SK-N-SH treated with all-trans-retinoic acid at 6 μM for 48 hours (cell line): Measurements from ENCODE around the gene ZNF496.

ENCODE experiments used
- ATAC-seq: fragments of 200-7000 bp; cut with Tn5 transposase; 3 replicates; pipeline ENCODE4 v1.9.1; 2020; ENCODE audit warnings: mild to moderate bottlenecking, moderate library complexity
- ARNTL ChIP-seq: fragments of 450-650 bp; formaldehyde crosslinking; IDR thresholded peaks from 2 replicates; pipeline ENCODE4 v1.5.0; 2020; ENCODE audit warnings: low read depth, mild to moderate bottlenecking, moderate library complexity, borderline replicate concordance
- BACH2 ChIP-seq: fragments of 250-450 bp; sonication (Bioruptor Pico); IDR thresholded peaks from 2 replicates; pipeline ENCODE4 v1.9.0; 2021; ENCODE audit warnings: mild to moderate bottlenecking, borderline replicate concordance
- CREB5 ChIP-seq: fragments of 250-450 bp; sonication (Bioruptor Pico); IDR thresholded peaks from 2 replicates; pipeline ENCODE4 v1.5.1; 2020; ENCODE audit warnings: low read depth, mild to moderate bottlenecking, moderate library complexity
- CSDC2 ChIP-seq: fragments of 250-450 bp; sonication (Bioruptor Pico); IDR thresholded peaks from 2 replicates; pipeline ENCODE4 v1.5.0; 2020; ENCODE audit warnings: mild to moderate bottlenecking, moderate library complexity
- CSRNP3 ChIP-seq: fragments of 250-450 bp; sonication (Bioruptor Pico); IDR thresholded peaks from 2 replicates; pipeline ENCODE4 v1.5.1; 2021; ENCODE audit warnings: mild to moderate bottlenecking, moderate library complexity
- ESRRG ChIP-seq: fragments of 250-450 bp; sonication (Bioruptor Pico); IDR thresholded peaks from 2 replicates; pipeline ENCODE4 v1.6.1; 2021; ENCODE audit warnings: mild to moderate bottlenecking
- ISL1 ChIP-seq: fragments of 250-450 bp; sonication (Bioruptor Pico); IDR thresholded peaks from 2 replicates; pipeline ENCODE4 v2.1.2; 2022; ENCODE audit warnings: mild to moderate bottlenecking, moderate library complexity
- OSR1 ChIP-seq: fragments of 250-450 bp; sonication (Bioruptor Pico); IDR thresholded peaks from 2 replicates; pipeline ENCODE4 v1.8.0; 2022; ENCODE audit warnings: moderate library complexity, mild to moderate bottlenecking, inconsistent platforms
- PATZ1 ChIP-seq: fragments of 250-450 bp; sonication (Bioruptor Pico); IDR thresholded peaks from 2 replicates; pipeline ENCODE4 v1.8.0; 2020; ENCODE audit warnings: mild to moderate bottlenecking, moderate library complexity, borderline replicate concordance
- PPARA ChIP-seq: fragments of 250-450 bp; sonication (Bioruptor Pico); IDR thresholded peaks from 2 replicates; pipeline ENCODE4 v1.5.0; 2020; ENCODE audit warnings: mild to moderate bottlenecking, borderline replicate concordance
- RARB ChIP-seq: fragments of 250-450 bp; sonication (Bioruptor Pico); IDR thresholded peaks from 2 replicates; pipeline ENCODE4 v1.8.0; 2021; ENCODE audit warnings: mild to moderate bottlenecking, moderate library complexity
- TCF4 ChIP-seq: fragments of 250-450 bp; sonication (Bioruptor Pico); IDR thresholded peaks from 2 replicates; pipeline ENCODE4 v1.8.0; 2021; ENCODE audit warnings: mild to moderate bottlenecking, moderate library complexity, borderline replicate concordance
- TOX ChIP-seq: fragments of 250-450 bp; sonication (Bioruptor Pico); IDR thresholded peaks from 2 replicates; pipeline ENCODE4 v1.8.0; 2021; ENCODE audit warnings: mild to moderate bottlenecking, moderate library complexity, borderline replicate concordance
- TSHZ2 ChIP-seq: fragments of 250-450 bp; sonication (Bioruptor Pico); IDR thresholded peaks from 2 replicates; pipeline ENCODE4 v1.5.0; 2020; ENCODE audit warnings: mild to moderate bottlenecking, moderate library complexity
- ZC3H10 ChIP-seq: fragments of 250-450 bp; sonication (Bioruptor Pico); IDR thresholded peaks from 2 replicates; pipeline ENCODE4 v1.5.1; 2021; ENCODE audit warnings: mild to moderate bottlenecking, moderate library complexity
- ZFP3 ChIP-seq: fragments of 250-450 bp; sonication (Bioruptor Pico); IDR thresholded peaks from 2 replicates; pipeline ENCODE4 v1.5.0; 2020; ENCODE audit warnings: mild to moderate bottlenecking, moderate library complexity
- ZFP30 ChIP-seq: fragments of 450-650 bp; formaldehyde crosslinking; IDR thresholded peaks from 2 replicates; pipeline ENCODE4 v1.5.0; 2022; ENCODE audit warnings: mild to moderate bottlenecking, moderate library complexity
- ZNF8 ChIP-seq: fragments of 450-650 bp; formaldehyde crosslinking; IDR thresholded peaks from 2 replicates; pipeline ENCODE4 v1.5.0; 2020; ENCODE audit warnings: mild to moderate bottlenecking, moderate library complexity

The ZNF496 gene

GRCh38 chr1:247337250-247337746, 5.6 kb upstream of the ZNF496 start:
- no peak for TF ChIP-seq PATZ1 (CRISPR knock-in tag)
- no peak for TF ChIP-seq TSHZ2 (CRISPR knock-in tag)
- TF ChIP-seq ISL1 (CRISPR knock-in tag): no peak
- no peak for ATAC-seq

- ATAC-seq: no peak
- TF ChIP-seq RARB (CRISPR knock-in tag) (no peak), ZNF8 (CRISPR knock-in tag) (no peak), ISL1 (CRISPR knock-in tag) (no peak), CSDC2 (CRISPR knock-in tag) (no peak), ESRRG (CRISPR knock-in tag) (no peak), ZFP3 (CRISPR knock-in tag) (no peak), TSHZ2 (CRISPR knock-in tag) (no peak), TOX (CRISPR knock-in tag) (no peak), ARNTL (CRISPR knock-in tag) (no peak), PATZ1 (CRISPR knock-in tag) (no peak), ZFP30 (no peak), PPARA (CRISPR knock-in tag) (no peak), ZC3H10 (CRISPR knock-in tag) (no peak)
These were observed 4.7 kb upstream of the ZNF496 start for GRCh38 chr1:247336390-247336789.

GRCh38 chr1:247335882-247336281, 4.2 kb upstream of the ZNF496 start:
- TF ChIP-seq BACH2 (CRISPR knock-in tag): no peak
- TF ChIP-seq OSR1 (CRISPR knock-in tag): no peak

GRCh38 chr1:247334378-247335133, 2.9 kb upstream of the ZNF496 start:
- ATAC-seq: no peak
- TF ChIP-seq TOX (CRISPR knock-in tag) (no peak), ZNF8 (CRISPR knock-in tag) (no peak), ESRRG (CRISPR knock-in tag) (no peak), PPARA (CRISPR knock-in tag) (no peak), TSHZ2 (CRISPR knock-in tag) (no peak), CREB5 (CRISPR knock-in tag) (no peak), RARB (CRISPR knock-in tag) (no peak), TCF4 (CRISPR knock-in tag) (no peak; the same call in 1 of the 2 replicates), CSRNP3 (CRISPR knock-in tag) (no peak)

More at GRCh38 chr1:247335882-247336281, 4.2 kb upstream of the ZNF496 start:
- no peak for ATAC-seq
